T-helper 1 cell (primary cell): ENCODE measurements around the gene SERPINI1.

Experiments
- DNase-seq, 5 donors: peaks; one replicate each; pipeline ENCODE4 v3.0.0-alpha.2; 2012 to 2020

The SERPINI1 gene

DNA sequence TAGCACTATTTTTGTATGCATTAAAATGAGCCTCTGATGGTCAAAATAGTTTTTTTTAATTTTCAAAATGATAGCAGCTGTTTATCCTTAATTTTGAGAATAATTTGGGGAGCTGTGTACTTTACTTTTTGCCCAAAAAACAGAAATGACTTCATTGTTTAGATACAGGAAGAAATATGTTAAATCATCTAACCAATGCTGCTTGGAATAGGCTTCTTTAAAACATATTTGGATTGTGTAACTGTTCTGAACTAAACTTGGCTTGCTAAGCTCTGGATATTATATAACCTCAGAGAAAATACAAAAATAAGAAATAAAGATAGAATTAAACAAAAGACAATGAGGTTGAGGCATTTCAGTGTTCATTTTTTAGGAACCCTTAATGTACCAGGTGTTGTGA lies 119.3 kb downstream of the SERPINI1 start:
- no peak for DNase-seq

DNA sequence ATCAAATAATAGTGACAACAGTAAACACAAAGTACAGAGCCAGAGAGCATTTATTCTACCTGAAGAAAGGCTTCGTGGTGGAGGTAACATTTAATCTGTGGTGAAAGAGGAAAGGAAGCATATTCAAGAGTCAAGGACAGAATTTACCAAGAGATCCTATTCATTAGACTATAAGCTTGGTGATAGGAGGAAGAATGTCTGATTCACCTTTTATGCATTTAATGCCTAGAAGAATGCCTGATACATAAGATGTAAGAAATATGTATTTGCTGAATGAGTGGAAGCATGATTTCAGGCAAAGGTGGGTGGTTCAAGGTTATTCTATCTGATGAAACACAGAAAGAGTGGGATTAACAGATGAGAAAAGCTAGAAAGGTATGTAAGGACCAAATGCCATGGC lies 119.8 kb downstream of the SERPINI1 start:
- no peak for DNase-seq

- no peak for DNase-seq
These were observed 123.3 kb downstream of the SERPINI1 start for GRCh38 chr3:167858865-167859264.

GRCh38 chr3:167859610-167860009 lies 124.1 kb downstream of the SERPINI1 start:
- no peak for DNase-seq

- no peak for DNase-seq
These were observed 126.1 kb downstream of the SERPINI1 start for GRCh38 chr3:167861649-167862048.

- DNase-seq: no peak
These were observed 126.7 kb downstream of the SERPINI1 start for GRCh38 chr3:167862104-167862730.

- DNase-seq: no peak
These were observed 128.5 kb downstream of the SERPINI1 start for GRCh38 chr3:167863811-167864551.

DNA sequence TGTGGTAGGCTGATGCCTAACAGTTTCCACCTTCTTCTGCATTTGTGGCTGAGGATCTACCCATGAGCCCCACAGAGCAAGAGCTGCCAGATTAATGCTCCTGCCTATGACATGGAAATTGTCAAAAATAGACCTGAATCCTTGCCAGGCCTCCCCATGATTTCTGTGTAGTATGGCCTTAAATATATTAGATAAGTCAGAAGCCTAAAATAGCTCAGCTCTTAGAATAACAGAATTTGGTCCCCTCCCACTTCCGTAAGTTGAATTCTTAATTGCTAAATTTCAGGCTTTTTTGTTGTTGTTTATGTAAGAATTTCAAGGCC lies 129.0 kb downstream of the SERPINI1 start:
- no peak for DNase-seq

GRCh38 chr3:167866331-167866730 lies 130.8 kb downstream of the SERPINI1 start:
- DNase-seq: no peak

DNA sequence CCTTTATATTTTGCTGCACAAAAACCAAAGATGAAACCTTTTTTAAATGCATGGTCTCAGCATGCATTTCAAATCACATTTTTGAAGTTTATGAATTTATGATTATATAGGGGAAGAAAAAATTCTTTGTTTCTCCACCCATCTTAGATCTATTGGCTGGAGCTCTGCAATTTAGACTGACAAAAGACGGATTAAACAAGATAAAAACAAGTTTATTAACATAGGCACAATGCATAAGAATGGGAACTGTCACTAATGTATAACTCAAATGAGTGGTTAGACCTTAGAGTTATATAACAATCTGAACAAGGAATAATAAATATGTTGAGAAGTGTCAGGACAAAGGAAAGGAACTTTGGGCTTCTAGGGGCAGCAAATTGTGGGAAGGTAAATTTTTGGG lies 132.5 kb downstream of the SERPINI1 start:
- DNase-seq: no peak

- DNase-seq: no peak
These were observed 134.7 kb downstream of the SERPINI1 start for GRCh38 chr3:167870181-167870580.

DNA sequence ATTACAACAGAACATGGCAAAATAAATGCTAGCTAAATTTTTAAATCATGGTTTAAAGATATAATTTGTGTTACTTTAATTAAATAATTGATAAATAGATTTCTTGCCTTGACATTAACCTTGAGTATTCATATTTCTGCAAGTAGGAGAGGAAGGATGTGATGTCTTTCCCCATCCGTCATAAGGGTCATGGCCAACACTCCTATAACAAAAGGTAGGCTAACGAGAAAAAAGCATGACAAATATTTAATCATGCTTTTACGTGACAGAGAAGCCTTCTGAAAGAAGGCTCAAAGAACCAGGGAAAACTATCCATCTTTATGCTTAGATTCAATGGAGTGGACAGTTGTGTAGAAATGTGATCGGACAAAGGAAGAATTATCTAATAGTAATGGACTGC lies 135.2 kb downstream of the SERPINI1 start:
- no peak for DNase-seq

- DNase-seq: no peak
These were observed 136.5 kb downstream of the SERPINI1 start for GRCh38 chr3:167872032-167872431.

- DNase-seq: no peak
These were observed 137.4 kb downstream of the SERPINI1 start for GRCh38 chr3:167872941-167873340.

DNA sequence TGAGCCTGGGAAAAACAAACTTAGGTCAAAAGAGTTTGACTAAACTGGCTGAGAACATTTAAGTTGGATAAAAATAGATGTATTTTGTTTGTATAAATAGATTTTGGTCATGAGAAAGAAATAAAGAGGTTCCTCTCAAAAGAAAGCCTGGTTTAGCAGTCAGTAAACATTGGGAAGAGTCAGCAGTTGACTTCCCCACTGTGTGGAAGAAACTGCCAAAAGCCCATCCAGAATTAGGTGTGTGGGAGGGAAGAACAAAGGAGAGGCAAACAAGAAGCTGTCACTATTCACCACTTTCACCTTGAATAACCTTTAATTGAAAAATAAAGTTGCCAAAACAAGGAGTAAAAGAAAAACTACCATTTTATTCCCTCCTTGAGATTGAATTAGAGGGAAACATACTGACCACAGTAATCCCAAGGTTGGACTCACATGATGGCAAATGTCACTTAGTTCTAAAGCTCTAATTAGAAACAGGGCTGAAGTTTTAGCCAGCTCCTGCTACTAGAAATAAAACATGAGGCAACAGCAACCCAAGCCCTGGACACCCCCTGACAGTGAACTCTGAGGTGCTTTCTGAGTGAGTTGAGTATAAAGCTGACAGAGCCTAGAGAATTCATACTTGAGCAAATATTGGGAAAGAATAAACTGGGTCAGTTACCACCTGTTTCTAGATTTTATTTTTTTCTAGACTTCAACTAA lies 139.3 kb downstream of the SERPINI1 start:
- DNase-seq: no peak
